Measurements from ENCODE around the gene CPPED1.

- TF ChIP-seq CTCF (IDR thresholded peaks at IDR 0.05) = no peak
- no peak for TF ChIP-seq POLR2A (IDR thresholded peaks at IDR 0.05)
Observed at GRCh38 chr16:12796498-12796897, 7.2 kb downstream of the CPPED1 start.
